ENCODE results near the gene DDA1.
"Not testable (repeated sequence)": the region's sequence is repeated elsewhere in the genome, so short reads cannot be mapped to it uniquely, and the experiment has no call there.

The DDA1 gene

DNA sequence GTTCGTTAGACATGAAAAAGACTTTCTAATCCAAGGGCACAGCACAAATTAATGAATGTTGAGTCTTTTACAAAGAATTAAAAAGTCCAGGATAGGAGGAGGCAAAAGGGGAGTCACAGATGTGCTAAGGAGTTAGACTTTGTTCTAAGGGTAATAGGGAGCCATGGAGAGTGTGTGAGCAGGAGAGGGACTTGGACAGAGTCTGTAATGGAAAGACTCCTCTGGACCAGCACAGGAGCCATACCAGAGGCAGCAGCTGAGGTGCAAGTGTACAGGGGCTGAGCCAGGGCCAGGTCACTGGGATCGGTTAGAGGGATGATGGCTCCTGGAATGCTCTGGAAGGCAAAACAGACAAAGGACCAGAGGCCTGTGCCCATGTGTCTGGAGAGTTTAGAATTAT, 38.5 kb downstream of the DDA1 start:
- no peak for DNase-seq (ENCODE audit: low spot score)

- no peak for DNase-seq (ENCODE audit: low spot score)
Observed at GRCh38 chr19:17348700-17349099, 39.3 kb downstream of the DDA1 start.

DNA sequence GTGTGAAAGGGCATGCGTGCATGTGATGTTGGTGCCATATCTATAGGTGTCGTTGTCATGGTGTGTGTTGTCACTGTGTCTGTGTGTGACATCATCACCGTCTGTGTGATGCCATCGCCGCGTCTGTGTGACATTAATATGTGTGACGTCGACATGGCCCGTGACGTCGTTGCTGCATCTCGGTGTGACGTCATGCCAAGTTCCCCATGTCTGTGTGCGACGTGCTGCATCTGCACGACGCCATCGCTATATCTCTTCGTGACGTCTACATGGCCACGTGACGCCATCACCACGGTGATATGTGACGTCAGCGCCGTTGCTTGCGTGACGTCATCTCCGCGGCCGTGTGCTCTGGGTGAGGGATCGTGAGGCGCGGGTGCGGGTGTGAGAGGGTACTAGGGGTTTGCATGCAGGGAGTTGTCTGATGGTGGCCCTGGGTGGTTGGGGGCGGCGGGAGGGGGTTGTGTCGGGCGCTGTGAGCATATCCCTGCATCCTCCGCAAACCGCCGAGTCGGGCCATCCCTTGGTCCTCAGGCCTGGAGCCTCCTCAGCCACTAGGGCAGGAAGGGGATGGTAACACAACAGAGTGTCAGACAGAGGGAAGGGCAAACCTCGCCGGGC, 42.6 kb downstream of the DDA1 start:
- no peak for DNase-seq (ENCODE audit: low spot score)

GRCh38 chr19:17352608-17353280, 43.4 kb downstream of the DDA1 start:
- no peak for DNase-seq (ENCODE audit: low spot score)

DNA sequence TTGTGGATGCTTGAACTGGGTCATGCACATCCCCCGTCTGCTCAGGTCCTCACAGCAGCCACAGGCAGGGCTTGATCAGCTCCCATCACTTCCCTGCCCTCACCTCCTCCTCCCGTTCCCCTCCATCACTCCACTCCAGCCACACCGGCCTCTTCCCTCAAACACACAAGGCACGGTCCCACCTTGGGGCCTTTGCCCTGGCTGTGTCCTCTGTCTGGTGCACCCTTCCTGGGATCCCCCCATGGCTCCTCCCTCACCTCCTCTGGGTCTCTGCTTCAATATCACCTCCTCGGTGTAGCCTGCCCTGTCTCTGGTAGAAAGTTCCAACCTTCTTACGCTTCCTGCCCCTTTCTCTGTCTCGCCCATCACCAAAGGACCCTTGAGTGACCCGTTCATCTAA, 44.0 kb downstream of the DDA1 start:
- DNase-seq (ENCODE audit: low spot score), result no peak

- no peak for DNase-seq (ENCODE audit: low spot score)
Observed at GRCh38 chr19:17357078-17357666, 47.8 kb downstream of the DDA1 start.

DNA sequence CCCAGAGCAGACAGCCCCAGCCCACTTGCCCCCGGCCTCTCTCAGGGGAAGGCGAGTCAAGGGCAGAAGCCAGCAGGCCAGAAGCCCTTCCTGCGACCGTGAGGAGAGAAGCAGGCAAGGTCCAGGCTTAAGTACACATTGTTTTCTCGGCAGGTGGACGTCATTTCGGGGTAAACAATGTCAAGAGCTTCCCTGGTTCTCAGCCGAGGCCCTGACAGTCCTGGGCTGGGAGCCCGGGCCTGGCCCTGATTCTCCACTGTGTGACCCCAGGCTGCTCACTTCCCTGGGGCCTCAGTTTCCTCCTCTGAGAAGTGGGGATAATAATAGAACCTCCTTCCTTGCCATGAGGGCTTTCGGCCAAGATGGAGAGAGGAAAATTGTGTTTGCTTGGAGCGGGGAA, 48.4 kb downstream of the DDA1 start:
- DNase-seq (ENCODE audit: low spot score), result no peak

DNA sequence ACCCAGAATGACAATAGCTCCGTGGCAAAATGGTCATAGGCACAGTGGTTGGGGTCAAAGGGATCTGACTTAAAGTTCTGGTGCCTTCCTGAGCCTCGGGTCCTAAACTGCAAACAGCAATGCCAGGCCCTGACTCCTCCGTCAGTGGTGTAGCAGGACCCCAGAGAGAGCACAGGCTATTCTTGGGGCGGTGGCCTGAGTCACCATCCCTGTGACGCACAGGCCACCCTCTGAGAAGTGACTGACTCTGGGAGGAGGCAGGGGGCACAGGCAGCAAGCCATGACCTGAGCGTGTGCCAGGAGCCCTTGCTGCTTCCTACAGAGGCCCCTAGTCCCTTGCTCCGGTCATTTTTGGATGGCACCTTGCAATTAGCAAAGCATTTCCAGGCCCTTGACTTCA, 49.0 kb downstream of the DDA1 start:
- no peak for DNase-seq (ENCODE audit: low spot score)

DNA sequence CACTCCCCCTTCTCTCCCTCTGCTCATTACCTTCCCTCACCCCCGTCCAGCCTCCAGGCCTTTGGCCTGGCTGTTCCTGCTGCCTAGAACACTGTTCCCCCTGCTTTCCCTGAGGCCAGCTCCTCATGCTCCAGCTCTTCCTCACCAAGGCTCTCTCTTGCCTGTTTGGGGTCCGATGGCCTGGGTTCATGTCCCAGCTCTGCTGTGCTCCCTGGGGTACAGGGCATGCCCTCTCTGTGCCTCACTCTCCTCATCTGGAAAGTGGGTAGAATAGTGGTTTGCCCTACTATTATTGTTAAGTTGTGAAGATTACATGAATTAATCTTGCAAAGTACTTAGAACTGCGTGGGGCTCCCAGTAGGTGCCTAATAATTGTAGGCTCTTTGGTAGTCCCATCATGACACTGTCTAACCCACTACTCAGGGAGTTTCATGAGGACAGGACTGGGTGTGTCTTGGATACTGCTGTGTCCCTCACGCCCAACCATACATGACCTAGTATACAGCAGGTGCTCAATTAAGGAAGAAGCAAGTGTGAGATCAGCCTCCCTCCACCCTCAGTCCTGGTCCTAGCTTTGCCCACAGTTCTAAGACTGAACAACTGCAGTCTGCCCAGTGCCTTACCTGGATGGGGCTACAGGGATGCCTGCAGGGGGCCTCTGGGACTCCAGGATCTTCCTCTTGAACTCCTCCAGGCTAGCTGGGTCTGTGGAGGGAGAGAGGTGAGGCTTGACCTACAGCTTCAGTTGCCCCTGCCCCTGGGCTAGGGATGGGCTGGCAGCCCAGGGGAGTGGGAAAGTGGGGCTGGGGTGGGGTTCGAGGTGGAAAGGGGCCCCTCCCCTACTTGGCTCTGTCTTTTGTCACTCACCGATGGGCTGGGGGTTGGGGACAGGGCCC, 50.8 kb downstream of the DDA1 start:
- no peak for DNase-seq (ENCODE audit: low spot score)

DNA sequence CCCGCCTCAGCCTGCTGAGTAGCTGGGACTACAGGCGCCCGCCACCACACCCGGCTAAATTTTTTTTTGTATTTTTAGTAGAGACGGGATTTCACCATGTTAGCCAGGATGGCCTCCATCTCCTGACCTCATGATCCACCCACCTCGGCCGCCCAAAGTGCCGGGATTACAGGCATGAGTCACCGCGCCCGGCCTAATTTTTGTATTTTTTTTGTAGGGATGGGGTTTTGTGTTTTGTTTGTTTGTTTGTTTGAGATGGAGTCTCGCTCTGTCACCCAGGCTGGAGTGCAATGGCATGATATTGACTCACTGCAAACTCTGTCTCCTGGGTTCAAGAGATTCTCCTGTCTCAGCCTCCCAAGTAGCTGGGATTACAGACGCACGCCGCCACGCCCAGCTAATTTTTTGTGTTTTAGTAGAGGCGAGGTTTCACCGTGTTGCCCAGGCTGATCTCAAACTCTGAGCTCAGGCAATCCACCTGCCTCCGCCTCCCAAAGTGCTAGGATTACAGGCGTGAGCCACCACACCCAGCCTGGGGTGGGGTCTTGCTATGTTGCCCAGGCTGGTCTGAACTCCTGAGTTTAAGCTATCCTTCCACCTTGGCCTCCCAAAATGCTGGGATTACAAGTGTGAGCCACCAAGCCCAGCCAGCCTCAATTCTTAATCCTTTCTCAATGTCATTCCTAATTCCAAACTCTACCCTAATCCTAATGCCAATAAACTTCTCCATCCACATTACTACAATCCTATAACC, 54.7 kb downstream of the DDA1 start:
- not testable (repeated sequence) for DNase-seq (ENCODE audit: low spot score)

DNA sequence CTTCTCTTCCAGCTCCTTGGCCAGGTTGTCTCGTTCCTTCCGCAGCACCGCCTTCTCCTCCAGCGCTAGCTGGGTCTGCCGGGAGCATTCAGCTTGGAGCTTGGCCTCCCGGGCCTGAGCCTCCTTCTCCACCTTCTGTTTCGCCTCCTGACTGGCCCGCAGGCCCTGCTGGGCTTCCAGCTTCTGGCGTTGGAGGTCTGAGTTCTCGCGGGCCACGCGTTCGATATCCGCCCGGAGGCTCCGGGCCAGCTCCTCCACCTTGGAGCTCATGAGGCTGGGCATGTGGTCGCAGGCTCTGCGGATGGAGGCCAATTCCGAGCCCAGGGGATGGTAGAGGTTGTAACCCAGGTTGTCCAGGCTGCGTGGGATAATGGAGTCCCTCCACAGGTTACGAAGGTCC, 56.0 kb downstream of the DDA1 start:
- DNase-seq (ENCODE audit: low spot score), result no peak

- DNase-seq (ENCODE audit: low spot score), result no peak
Observed at GRCh38 chr19:17370026-17370587, 60.7 kb downstream of the DDA1 start.
